Prostate gland (tissue), 2 donors: ENCODE data around the gene ZAP70.

Source experiments
- CTCF ChIP-seq, 4 experiments: fragments of 200-600 bp in 2 of 4; fragments of 450-650 bp in 2 of 4; sonication (generic) in 2 of 4; IDR thresholded peaks; 1 replicate in 3 of 4; 2 replicates in 1 of 4; pipeline ENCODE4 v1.5.1; 2016 to 2019; ENCODE audit warnings: antibody characterized with exemption in 4 of 4, mild to moderate bottlenecking in 2 of 4, moderate library complexity in 2 of 4
- POLR2A ChIP-seq: fragments of 450-650 bp; IDR thresholded peaks from one replicate; pipeline ENCODE4 v1.6.1; 2016; ENCODE audit warnings: antibody characterized with exemption, mild to moderate bottlenecking
- POLR2AphosphoS5 ChIP-seq: sonication (generic); formaldehyde crosslinking; IDR thresholded peaks from one replicate; pipeline ENCODE4 v1.6.1; 2017; ENCODE audit warnings: antibody characterized with exemption

- TF ChIP-seq POLR2A = no peak
- TF ChIP-seq CTCF (IDR thresholded peaks at IDR 0.05) = no peak
- TF ChIP-seq POLR2AphosphoS5 = no peak
Observed at GRCh38 chr2:97719362-97720155, 6.2 kb downstream of the ZAP70 start.
